ENCODE measurements around the gene DEFB108B. TPM values are rescaled to one million over a fixed set of nuclear protein-coding genes. Genes with fewer than 3 reads are reported as not detected.
"Not testable (repeated sequence)": the region's sequence is repeated elsewhere in the genome, so short reads cannot be mapped to it uniquely, and the experiment has no call there.

Gene DEFB108B
- total and polyA plus RNA-seq, 3 experiments from 2014 or later = not detected

GRCh38 chr11:71802874-71803273, 30.1 kb upstream of the DEFB108B start:
- H3K4me3 ChIP-seq (ENCODE audit: low read length); H3K27ac ChIP-seq (ENCODE audit: low read depth, low read length); H3K27me3 Mint-ChIP-seq; H3K4me3 Mint-ChIP-seq; H3K4me1 ChIP-seq (ENCODE audit: insufficient read depth, low read length); H3K27ac Mint-ChIP-seq; DNase-seq; POLR2A ChIA-PET; H3K4me1 Mint-ChIP-seq; H3K9me3 Mint-ChIP-seq; H3K36me3 ChIP-seq (ENCODE audit: insufficient read depth, low read length); H3K27me3 ChIP-seq (ENCODE audit: insufficient read depth, low read length, poor library complexity, severe bottlenecking); H3K9me3 ChIP-seq (ENCODE audit: low read length); H3K36me3 Mint-ChIP-seq: not testable (repeated sequence)
- CTCF ChIA-PET = interaction anchor here (1.5 kb wide), 1 partner anchor 11 kb away, joined by 5 read pairs; no protein-coding TSS in a partner anchor

- H3K4me1 ChIP-seq (ENCODE audit: insufficient read depth, low read length); H3K36me3 ChIP-seq (ENCODE audit: insufficient read depth, low read length); H3K27me3 ChIP-seq (ENCODE audit: insufficient read depth, low read length, poor library complexity, severe bottlenecking); H3K4me3 ChIP-seq (ENCODE audit: low read length); H3K9me3 Mint-ChIP-seq; H3K4me1 Mint-ChIP-seq; H3K27me3 Mint-ChIP-seq; POLR2A ChIA-PET; H3K9me3 ChIP-seq (ENCODE audit: low read length); H3K4me3 Mint-ChIP-seq; CTCF ChIA-PET; DNase-seq; H3K27ac ChIP-seq (ENCODE audit: low read depth, low read length); H3K36me3 Mint-ChIP-seq: not testable (repeated sequence)
- H3K27ac Mint-ChIP-seq = peak overlapping the region in 1 of 8 donors; percentile 50
Measured at GRCh38 chr11:71804158-71804947, 28.6 kb upstream of the DEFB108B start.

GRCh38 chr11:71812529-71812928, 20.5 kb upstream of the DEFB108B start:
- H3K4me1 ChIP-seq (ENCODE audit: insufficient read depth, low read length); H3K4me3 ChIP-seq (ENCODE audit: low read length); H3K9me3 Mint-ChIP-seq; H3K27me3 ChIP-seq (ENCODE audit: insufficient read depth, low read length, poor library complexity, severe bottlenecking); H3K27ac ChIP-seq (ENCODE audit: low read depth, low read length); H3K36me3 Mint-ChIP-seq; POLR2A ChIA-PET; H3K9me3 ChIP-seq (ENCODE audit: low read length); DNase-seq; H3K36me3 ChIP-seq (ENCODE audit: insufficient read depth, low read length); H3K27me3 Mint-ChIP-seq: not testable (repeated sequence)
- H3K27ac Mint-ChIP-seq = peak overlapping the region in 4 of 8 donors; percentile 27 to 72 (median 40)
- CTCF ChIA-PET = interaction anchor here (1.3 to 1.6 kb wide), 3 partner anchors 13 to 116 kb away, joined by 4 read pairs; partner anchors contain the start of genes RNF121 and XNDC1N
- peak overlapping the region; percentile 30 to 87 (median 58) for H3K4me3 Mint-ChIP-seq
- peaks cover 5 to 11% (median 10%) of the 10 kb centered on the region in 3 donors for H3K4me1 Mint-ChIP-seq

- H3K36me3 ChIP-seq (ENCODE audit: insufficient read depth, low read length); H3K36me3 Mint-ChIP-seq; H3K27me3 Mint-ChIP-seq; H3K9me3 Mint-ChIP-seq; H3K4me1 ChIP-seq (ENCODE audit: insufficient read depth, low read length); H3K9me3 ChIP-seq (ENCODE audit: low read length); H3K27me3 ChIP-seq (ENCODE audit: insufficient read depth, low read length, poor library complexity, severe bottlenecking): not testable (repeated sequence)
- ChIA-PET POLR2A (interaction anchor here (1.1 kb wide), 1 partner anchor 12 kb away, joined by 4 read pairs; no protein-coding TSS in a partner anchor), CTCF (interaction anchor here (1.3 to 1.8 kb wide), 6 partner anchors 12 to 115 kb away, joined by 3 to 5 read pairs (median 4); partner anchors contain the start of genes RNF121 and XNDC1N)
- DNase-seq = peak; percentile 76 to 88 (median 80)
- Mint-ChIP-seq H3K27ac (peak overlapping the region; percentile 18 to 94 (median 88)), H3K4me1 (peaks cover 5 to 11% (median 10%) of the 10 kb centered on the region in 3 donors), H3K4me3 (peak overlapping the region; percentile 71 to 95 (median 86))
- Histone ChIP-seq H3K4me3 (ENCODE audit: low read length) (peak overlapping the region; percentile 41), H3K27ac (ENCODE audit: low read depth, low read length) (peak overlapping the region; percentile 65)
Measured at GRCh38 chr11:71813481-71814355, 19.3 kb upstream of the DEFB108B start.

GRCh38 chr11:71821539-71821938, 11.5 kb upstream of the DEFB108B start:
- H3K4me3 ChIP-seq (ENCODE audit: low read length); H3K36me3 ChIP-seq (ENCODE audit: insufficient read depth, low read length); CTCF ChIA-PET; H3K9me3 Mint-ChIP-seq; H3K27ac Mint-ChIP-seq; H3K4me3 Mint-ChIP-seq; DNase-seq; POLR2A ChIA-PET; H3K27me3 ChIP-seq (ENCODE audit: insufficient read depth, low read length, poor library complexity, severe bottlenecking); H3K4me1 ChIP-seq (ENCODE audit: insufficient read depth, low read length); H3K27ac ChIP-seq (ENCODE audit: low read depth, low read length); H3K36me3 Mint-ChIP-seq; H3K4me1 Mint-ChIP-seq; H3K27me3 Mint-ChIP-seq; H3K9me3 ChIP-seq (ENCODE audit: low read length): not testable (repeated sequence)

- POLR2A ChIA-PET; H3K4me3 ChIP-seq (ENCODE audit: low read length); CTCF ChIA-PET; H3K27ac Mint-ChIP-seq; H3K4me1 ChIP-seq (ENCODE audit: insufficient read depth, low read length); H3K36me3 Mint-ChIP-seq; H3K9me3 ChIP-seq (ENCODE audit: low read length); H3K4me3 Mint-ChIP-seq; DNase-seq; H3K36me3 ChIP-seq (ENCODE audit: insufficient read depth, low read length); H3K4me1 Mint-ChIP-seq; H3K9me3 Mint-ChIP-seq; H3K27ac ChIP-seq (ENCODE audit: low read depth, low read length); H3K27me3 ChIP-seq (ENCODE audit: insufficient read depth, low read length, poor library complexity, severe bottlenecking); H3K27me3 Mint-ChIP-seq: not testable (repeated sequence)
Measured at GRCh38 chr11:71829247-71829646, 3.8 kb upstream of the DEFB108B start.

GRCh38 chr11:71829686-71830085, 3.3 kb upstream of the DEFB108B start:
- H3K4me3 Mint-ChIP-seq; H3K9me3 Mint-ChIP-seq; H3K27me3 Mint-ChIP-seq; POLR2A ChIA-PET; H3K4me3 ChIP-seq (ENCODE audit: low read length); CTCF ChIA-PET; H3K4me1 ChIP-seq (ENCODE audit: insufficient read depth, low read length); H3K4me1 Mint-ChIP-seq; H3K27me3 ChIP-seq (ENCODE audit: insufficient read depth, low read length, poor library complexity, severe bottlenecking); H3K9me3 ChIP-seq (ENCODE audit: low read length); DNase-seq; H3K27ac ChIP-seq (ENCODE audit: low read depth, low read length); H3K36me3 Mint-ChIP-seq; H3K27ac Mint-ChIP-seq; H3K36me3 ChIP-seq (ENCODE audit: insufficient read depth, low read length): not testable (repeated sequence)

- H3K36me3 ChIP-seq (ENCODE audit: insufficient read depth, low read length); H3K4me3 ChIP-seq (ENCODE audit: low read length); H3K36me3 Mint-ChIP-seq; H3K27me3 Mint-ChIP-seq; H3K27ac ChIP-seq (ENCODE audit: low read depth, low read length); H3K4me1 Mint-ChIP-seq; CTCF ChIA-PET; H3K27me3 ChIP-seq (ENCODE audit: insufficient read depth, low read length, poor library complexity, severe bottlenecking); H3K4me1 ChIP-seq (ENCODE audit: insufficient read depth, low read length); DNase-seq; H3K27ac Mint-ChIP-seq; POLR2A ChIA-PET; H3K9me3 ChIP-seq (ENCODE audit: low read length); H3K4me3 Mint-ChIP-seq; H3K9me3 Mint-ChIP-seq: not testable (repeated sequence)
Measured at GRCh38 chr11:71842720-71843119, 9.7 kb downstream of the DEFB108B start.
